Naive thymus-derived CD4-positive, alpha-beta T cell (primary cell): ENCODE results near the gene SRGAP1. TPM values are rescaled to one million over a fixed set of nuclear protein-coding genes. Genes with fewer than 3 reads are reported as not detected.

ENCODE experiments used
- ATAC-seq: fragments of 150-1000 bp; cut with Tn5 transposase; 2 replicates; pipeline ENCODE4 v1.10.0; 2021; ENCODE audit warnings: mild to moderate bottlenecking, moderate library complexity
- CTCF ChIA-PET: fragments of 350-600 bp; sonication (Branson Sonifier 250); formaldehyde crosslinking; loops from one replicate; lab custom pipeline; 2021; ENCODE audit warnings: antibody characterized with exemption; lab: Charles Lee
- POLR2A ChIA-PET: fragments of 350-600 bp; sonication (Branson Sonifier 250); formaldehyde crosslinking; loops from one replicate; lab custom pipeline; 2021; ENCODE audit warnings: antibody characterized with exemption, inconsistent platforms; lab: Charles Lee
- DNase-seq, 9 donors: peaks; one replicate each; pipeline versions ENCODE4 v3.0.0 to v3.0.0-alpha.2; 2020 to 2022; ENCODE audit warnings: mixed read lengths in 1 of 9
- H3K27ac ChIP-seq: one replicate; pipeline ENCODE4 v1.7.0; 2013; ENCODE audit warnings: mild to moderate bottlenecking, low read depth, low read length, moderate library complexity
- H3K27me3 ChIP-seq, 2 donors: one replicate each; pipeline ENCODE4 v1.7.0; 2013; ENCODE audit warnings: low read length in 2 of 2, mild to moderate bottlenecking in 2 of 2, moderate library complexity in 2 of 2; ENCODE audit not compliant: control insufficient read depth in 2 of 2, insufficient read depth in 2 of 2
- H3K36me3 ChIP-seq, 3 experiments: 1 replicate in 2 of 3; 2 replicates in 1 of 3; pipeline ENCODE4 v1.7.0; 2013; ENCODE audit warnings: low read length in 3 of 3, mild to moderate bottlenecking in 3 of 3, moderate library complexity in 1 of 3; ENCODE audit not compliant: insufficient read depth in 3 of 3, control insufficient read depth in 2 of 3
- H3K4me1 ChIP-seq, 2 donors: one replicate each; pipeline ENCODE4 v1.7.0; 2013; ENCODE audit warnings: low read length in 2 of 2, mild to moderate bottlenecking in 2 of 2, moderate library complexity in 1 of 2; ENCODE audit not compliant: control insufficient read depth in 2 of 2, insufficient read depth in 2 of 2
- H3K4me3 ChIP-seq: 2 replicates; pipeline ENCODE4 v1.7.0; 2013; ENCODE audit warnings: mild to moderate bottlenecking, low read length
- H3K9me3 ChIP-seq, 3 experiments: 1 replicate in 2 of 3; 2 replicates in 1 of 3; pipeline ENCODE4 v1.7.0; 2013; ENCODE audit warnings: low read length in 3 of 3; ENCODE audit not compliant: control insufficient read depth in 2 of 3
- H3K27ac Mint-ChIP-seq, 9 donors: one replicate each; pipeline ENCODE4 v1.8.0; 2020 to 2022; ENCODE audit warnings: mixed read lengths in 9 of 9, mild to moderate bottlenecking in 8 of 9, moderate library complexity in 5 of 9, inconsistent platforms in 2 of 9
- H3K27me3 Mint-ChIP-seq, 5 donors: one replicate each; pipeline ENCODE4 v1.8.0; 2021 to 2022; ENCODE audit warnings: mixed read lengths in 5 of 5, mild to moderate bottlenecking in 1 of 5
- H3K36me3 Mint-ChIP-seq, 5 donors: one replicate each; pipeline ENCODE4 v1.8.0; 2020 to 2022; ENCODE audit warnings: mixed read lengths in 5 of 5, mild to moderate bottlenecking in 3 of 5, inconsistent platforms in 1 of 5
- H3K4me1 Mint-ChIP-seq, 7 donors: one replicate each; pipeline ENCODE4 v1.8.0; 2020 to 2022; ENCODE audit warnings: mixed read lengths in 7 of 7, mild to moderate bottlenecking in 3 of 7, inconsistent platforms in 1 of 7
- H3K4me3 Mint-ChIP-seq, 10 donors: one replicate each; pipeline ENCODE4 v1.8.0; 2020 to 2022; ENCODE audit warnings: mild to moderate bottlenecking in 10 of 10, mixed read lengths in 10 of 10, moderate library complexity in 6 of 10, inconsistent platforms in 2 of 10
- H3K9me3 Mint-ChIP-seq, 11 donors: one replicate each; pipeline ENCODE4 v1.8.0; 2020 to 2022; ENCODE audit warnings: mixed read lengths in 11 of 11, mild to moderate bottlenecking in 4 of 11, inconsistent platforms in 1 of 11, moderate library complexity in 1 of 11
- intact Hi-C, 2 donors: fragments of 100-400 bp; cut with micrococcal nuclease; formaldehyde crosslinking; loops; one replicate each; pipeline ENCODE4 v1.15.1; 2023
- polyA plus RNA-seq, 2 donors: library from polyadenylated mRNA; unstranded; fragments of 300-500 nt; fragmentation: Illumina TruSeq; gene quantifications; one replicate each; pipeline ENCODE4 v1.2.3, GENCODE V29; 2021
- total RNA-seq, 6 experiments: library from RNA in 5 of 6; stranded (reverse) in 5 of 6; gene quantifications; 1 replicate in 5 of 6; 2 replicates in 1 of 6; pipeline ENCODE4 v1.2.3 and lab custom pipeline; 2021 to 2026

SRGAP1 gene
- total and polyA plus RNA-seq, 7 experiments from 2014 or later = 0.01 to 0.47 (median 0.08) TPM

DNA sequence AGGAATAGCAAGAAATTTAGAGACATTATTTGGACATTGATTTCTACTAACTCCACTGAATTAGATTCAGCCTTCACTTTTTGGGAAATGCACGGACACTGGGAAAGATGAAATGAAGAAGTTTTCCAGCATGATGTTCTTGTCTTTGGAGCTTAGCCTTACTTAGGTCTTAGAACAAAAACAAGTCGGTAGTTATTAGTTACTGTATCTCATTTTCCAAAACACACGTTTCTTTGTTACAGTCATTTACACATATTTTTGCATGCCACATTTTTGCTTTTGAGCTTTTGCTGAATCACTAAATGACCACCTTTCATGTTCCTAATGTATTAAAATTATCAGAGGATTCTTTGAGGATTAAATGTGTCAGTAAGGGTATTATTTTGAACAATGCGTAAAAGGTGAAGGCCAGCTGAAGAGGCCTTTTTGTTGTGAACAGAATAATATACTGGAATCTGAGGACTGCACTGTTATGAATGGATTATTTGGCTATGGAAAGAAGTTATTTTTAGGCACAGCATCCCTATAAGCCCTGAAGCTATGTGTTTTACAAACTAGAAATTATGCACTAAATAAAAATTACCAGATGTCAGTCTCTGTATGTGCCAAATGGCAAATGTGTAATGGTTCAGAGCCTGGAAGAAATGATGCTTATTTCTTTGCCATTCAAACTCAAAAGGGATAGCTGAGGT is 138.2 kb downstream of the SRGAP1 start:
- ATAC-seq = no peak
- Mint-ChIP-seq H3K27ac (no peak overlapping the region), H3K4me3 (no peak overlapping the region), H3K4me1 (peaks cover 0 to 3% (median 0%) of the 10 kb centered on the region in 7 donors), H3K27me3 (peaks cover 0 to 19% (median 14%) of the 10 kb centered on the region in 5 donors), H3K36me3 (no peaks in the 10 kb centered on the region), H3K9me3 (no peaks in the 10 kb centered on the region)
- Histone ChIP-seq H3K9me3 (no peaks in the 10 kb centered on the region), H3K27ac (no peak overlapping the region), H3K36me3 (no peaks in the 10 kb centered on the region), H3K4me1 (no peaks in the 10 kb centered on the region), H3K27me3 (no peaks in the 10 kb centered on the region), H3K4me3 (no peak overlapping the region)
- ChIA-PET CTCF (interaction anchor here (0.8 kb wide), 1 partner anchor 9 kb away, joined by 3 read pairs; no protein-coding TSS in a partner anchor), POLR2A (no interaction called here)
- DNase-seq = no peak
- intact Hi-C loops = no loop called here

- no peaks in the 10 kb centered on the region for H3K4me1 ChIP-seq
- ChIA-PET POLR2A (no interaction called here), CTCF (no interaction called here)
- DNase-seq = no peak
- H3K9me3 ChIP-seq = no peaks in the 10 kb centered on the region
- Mint-ChIP-seq H3K27ac (no peak overlapping the region), H3K27me3 (peaks cover 0 to 19% (median 5%) of the 10 kb centered on the region in 5 donors), H3K36me3 (no peaks in the 10 kb centered on the region), H3K9me3 (no peaks in the 10 kb centered on the region), H3K4me1 (peaks cover 0 to 3% (median 0%) of the 10 kb centered on the region in 7 donors), H3K4me3 (no peak overlapping the region)
- no peak overlapping the region for H3K27ac ChIP-seq
- no peaks in the 10 kb centered on the region for H3K27me3 ChIP-seq
- ATAC-seq = no peak
- H3K4me3 ChIP-seq = no peak overlapping the region
- intact Hi-C loops = no loop called here
- no peaks in the 10 kb centered on the region for H3K36me3 ChIP-seq
Observed at GRCh38 chr12:63985456-63985855, 141.0 kb downstream of the SRGAP1 start.

GRCh38 chr12:63985945-63986344 is 141.4 kb downstream of the SRGAP1 start:
- Histone ChIP-seq H3K27me3 (no peaks in the 10 kb centered on the region), H3K36me3 (no peaks in the 10 kb centered on the region), H3K27ac (no peak overlapping the region), H3K4me1 (no peaks in the 10 kb centered on the region), H3K9me3 (no peaks in the 10 kb centered on the region), H3K4me3 (no peak overlapping the region)
- peaks cover 0 to 19% (median 6%) of the 10 kb centered on the region in 5 donors for H3K27me3 Mint-ChIP-seq
- ChIA-PET POLR2A (no interaction called here), CTCF (no interaction called here)
- H3K36me3 Mint-ChIP-seq = no peaks in the 10 kb centered on the region
- no peak overlapping the region for H3K27ac Mint-ChIP-seq
- no peak overlapping the region for H3K4me3 Mint-ChIP-seq
- no peaks in the 10 kb centered on the region for H3K9me3 Mint-ChIP-seq
- ATAC-seq (no peak), DNase-seq (no peak)
- intact Hi-C loops = no loop called here
- H3K4me1 Mint-ChIP-seq = peaks cover 0 to 3% (median 0%) of the 10 kb centered on the region in 7 donors

GRCh38 chr12:63989301-63989845 is 144.9 kb downstream of the SRGAP1 start:
- ChIA-PET CTCF (no interaction called here), POLR2A (no interaction called here)
- peaks cover 0 to 3% (median 0%) of the 10 kb centered on the region in 7 donors for H3K4me1 Mint-ChIP-seq
- Histone ChIP-seq H3K4me1 (no peaks in the 10 kb centered on the region), H3K4me3 (no peak overlapping the region), H3K27ac (no peak overlapping the region), H3K9me3 (no peaks in the 10 kb centered on the region), H3K36me3 (no peaks in the 10 kb centered on the region), H3K27me3 (no peaks in the 10 kb centered on the region)
- no peak for DNase-seq
- ATAC-seq = no peak
- H3K9me3 Mint-ChIP-seq = no peaks in the 10 kb centered on the region
- H3K27me3 Mint-ChIP-seq = peaks cover 0 to 29% (median 12%) of the 10 kb centered on the region in 5 donors
- H3K27ac Mint-ChIP-seq = no peak overlapping the region
- H3K36me3 Mint-ChIP-seq = no peaks in the 10 kb centered on the region
- no peak overlapping the region for H3K4me3 Mint-ChIP-seq
- intact Hi-C loops = no loop called here

DNA sequence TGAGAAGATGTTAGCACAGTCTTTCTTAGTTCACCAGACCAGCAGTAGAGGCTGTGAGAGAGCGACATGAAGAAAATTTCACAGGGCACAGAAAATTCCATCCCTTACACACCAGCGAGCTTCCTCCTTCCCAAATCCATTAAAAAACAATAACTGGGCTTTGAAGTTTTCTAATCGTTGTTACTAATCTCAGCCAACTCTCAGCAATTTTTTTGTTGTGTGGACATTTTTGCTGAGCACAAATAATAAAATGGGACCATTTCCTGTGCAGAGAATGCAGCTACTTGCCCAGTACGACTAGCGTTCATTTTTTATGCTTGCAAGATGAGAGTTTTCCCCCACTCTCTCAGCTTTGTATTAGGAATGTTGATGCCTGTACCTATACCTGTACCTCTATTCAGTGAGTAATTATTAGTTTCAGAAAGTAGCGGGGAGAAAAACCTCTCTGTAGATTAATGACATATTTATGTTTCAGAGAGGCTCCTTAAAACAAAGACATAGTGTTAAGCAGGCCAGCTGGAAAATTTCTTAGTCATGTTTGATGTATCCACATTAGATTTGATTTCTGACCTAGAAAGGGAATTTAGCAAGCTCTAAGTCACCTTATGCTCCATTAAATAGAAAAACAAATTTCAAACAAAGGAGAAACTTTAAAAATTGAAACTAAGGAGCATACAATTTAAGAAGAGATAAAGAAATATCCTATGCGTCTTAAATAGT is 146.5 kb downstream of the SRGAP1 start:
- Mint-ChIP-seq H3K4me3 (no peak overlapping the region), H3K36me3 (no peaks in the 10 kb centered on the region), H3K9me3 (no peaks in the 10 kb centered on the region), H3K4me1 (no peaks in the 10 kb centered on the region), H3K27me3 (peaks cover 3 to 22% (median 12%) of the 10 kb centered on the region in 5 donors), H3K27ac (no peak overlapping the region)
- Histone ChIP-seq H3K27ac (no peak overlapping the region), H3K27me3 (no peaks in the 10 kb centered on the region), H3K36me3 (no peaks in the 10 kb centered on the region), H3K4me3 (no peak overlapping the region), H3K9me3 (no peaks in the 10 kb centered on the region), H3K4me1 (no peaks in the 10 kb centered on the region)
- ChIA-PET CTCF (no interaction called here), POLR2A (no interaction called here)
- ATAC-seq = no peak
- DNase-seq = no peak
- intact Hi-C loops = no loop called here

DNA sequence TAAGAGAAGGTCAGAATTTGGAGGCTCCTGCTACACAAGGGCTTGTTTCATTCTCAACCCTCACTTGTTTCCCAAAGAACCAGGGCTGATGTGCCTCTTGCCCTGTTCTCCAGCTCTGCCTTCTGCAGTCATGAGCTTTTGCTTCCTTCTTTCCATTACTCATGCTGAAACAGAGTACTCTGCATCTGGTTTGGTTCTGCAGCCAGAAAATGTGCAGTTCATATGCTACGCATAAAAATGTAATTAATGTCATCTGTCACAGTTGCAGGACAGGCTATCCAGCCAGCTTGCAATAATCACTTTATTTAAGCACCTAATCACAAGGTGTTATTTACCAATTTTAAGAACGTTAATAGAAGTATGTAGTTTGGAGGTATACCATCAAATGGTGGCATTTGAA is 150.2 kb downstream of the SRGAP1 start:
- Mint-ChIP-seq H3K27ac (no peak overlapping the region), H3K9me3 (peaks cover 0 to 10% (median 0%) of the 10 kb centered on the region in 11 donors), H3K4me1 (no peaks in the 10 kb centered on the region), H3K36me3 (no peaks in the 10 kb centered on the region), H3K4me3 (no peak overlapping the region), H3K27me3 (peaks cover 3 to 41% (median 22%) of the 10 kb centered on the region in 5 donors)
- no peaks in the 10 kb centered on the region for H3K36me3 ChIP-seq
- intact Hi-C loops = no loop called here
- H3K9me3 ChIP-seq = no peaks in the 10 kb centered on the region
- no peak overlapping the region for H3K4me3 ChIP-seq
- no peaks in the 10 kb centered on the region for H3K4me1 ChIP-seq
- ChIA-PET CTCF (no interaction called here), POLR2A (no interaction called here)
- no peak overlapping the region for H3K27ac ChIP-seq
- DNase-seq = no peak
- ATAC-seq = no peak
- H3K27me3 ChIP-seq = no peaks in the 10 kb centered on the region
